ENCODE data around the gene TERT.
"Not testable (repeated sequence)": the region's sequence is repeated elsewhere in the genome, so short reads cannot be mapped to it uniquely, and the experiment has no call there.

TERT gene

GRCh38 chr5:1277781-1278180 lies 17.1 kb downstream of the TERT start:
- no peak for DNase-seq

- no peak for DNase-seq
Measured at GRCh38 chr5:1277331-1277730, 17.5 kb downstream of the TERT start.

GRCh38 chr5:1276930-1277329 lies 17.9 kb downstream of the TERT start:
- no peak for DNase-seq

- DNase-seq = not testable (repeated sequence)
Measured at GRCh38 chr5:1275397-1276391, 19.2 kb downstream of the TERT start.

- DNase-seq = no peak
Measured at GRCh38 chr5:1274471-1274870, 20.4 kb downstream of the TERT start.

- DNase-seq = no peak
Measured at GRCh38 chr5:1273745-1274144, 21.1 kb downstream of the TERT start.

GRCh38 chr5:1272201-1272600 lies 22.7 kb downstream of the TERT start:
- DNase-seq = no peak

GRCh38 chr5:1270933-1271914 lies 23.6 kb downstream of the TERT start:
- DNase-seq = no peak

- DNase-seq = no peak
Measured at GRCh38 chr5:1270426-1270825, 24.4 kb downstream of the TERT start.

- DNase-seq = no peak
Measured at GRCh38 chr5:1268666-1269065, 26.2 kb downstream of the TERT start.

- no peak for DNase-seq
Measured at GRCh38 chr5:1268056-1268455, 26.8 kb downstream of the TERT start.

GRCh38 chr5:1267464-1267863 lies 27.4 kb downstream of the TERT start:
- DNase-seq = not testable (repeated sequence)

GRCh38 chr5:1266791-1267190 lies 28.1 kb downstream of the TERT start:
- DNase-seq = no peak

GRCh38 chr5:1265461-1266455 lies 29.1 kb downstream of the TERT start:
- DNase-seq = no peak

- DNase-seq = no peak
Measured at GRCh38 chr5:1265026-1265425, 29.8 kb downstream of the TERT start.

- DNase-seq = no peak
Measured at GRCh38 chr5:1264211-1264610, 30.7 kb downstream of the TERT start.

GRCh38 chr5:1262381-1262780 lies 32.5 kb downstream of the TERT start:
- no peak for DNase-seq

GRCh38 chr5:1261643-1262042 lies 33.2 kb downstream of the TERT start:
- no peak for DNase-seq

- no peak for DNase-seq
Measured at GRCh38 chr5:1259806-1260480, 34.9 kb downstream of the TERT start.

GRCh38 chr5:1257841-1258240 lies 37.0 kb downstream of the TERT start:
- DNase-seq = no peak

- DNase-seq = no peak
Measured at GRCh38 chr5:1257363-1257762, 37.5 kb downstream of the TERT start.

- no peak for DNase-seq
Measured at GRCh38 chr5:1256776-1257175, 38.1 kb downstream of the TERT start.
